Peyer's patch (tissue), 4 donors: ENCODE results near the gene VPS39.

Source experiments
- POLR2A ChIP-seq, 2 donors: fragments of 450-650 bp; IDR thresholded peaks; one replicate each; pipeline ENCODE4 v1.5.1; 2017; ENCODE audit warnings: antibody characterized with exemption in 2 of 2, mild to moderate bottlenecking in 2 of 2, moderate library complexity in 2 of 2
- TF ChIP-seq, protein P1 (sequence below), 6 experiments: fragments of 450-650 bp in 4 of 6; fragments of 200-600 bp in 2 of 6; sonication (generic) in 1 of 6; IDR thresholded peaks; one replicate each; pipeline ENCODE4 v1.5.1; 2017 to 2019; ENCODE audit warnings: antibody characterized with exemption in 6 of 6, mild to moderate bottlenecking in 3 of 6, moderate library complexity in 1 of 6

DNA sequence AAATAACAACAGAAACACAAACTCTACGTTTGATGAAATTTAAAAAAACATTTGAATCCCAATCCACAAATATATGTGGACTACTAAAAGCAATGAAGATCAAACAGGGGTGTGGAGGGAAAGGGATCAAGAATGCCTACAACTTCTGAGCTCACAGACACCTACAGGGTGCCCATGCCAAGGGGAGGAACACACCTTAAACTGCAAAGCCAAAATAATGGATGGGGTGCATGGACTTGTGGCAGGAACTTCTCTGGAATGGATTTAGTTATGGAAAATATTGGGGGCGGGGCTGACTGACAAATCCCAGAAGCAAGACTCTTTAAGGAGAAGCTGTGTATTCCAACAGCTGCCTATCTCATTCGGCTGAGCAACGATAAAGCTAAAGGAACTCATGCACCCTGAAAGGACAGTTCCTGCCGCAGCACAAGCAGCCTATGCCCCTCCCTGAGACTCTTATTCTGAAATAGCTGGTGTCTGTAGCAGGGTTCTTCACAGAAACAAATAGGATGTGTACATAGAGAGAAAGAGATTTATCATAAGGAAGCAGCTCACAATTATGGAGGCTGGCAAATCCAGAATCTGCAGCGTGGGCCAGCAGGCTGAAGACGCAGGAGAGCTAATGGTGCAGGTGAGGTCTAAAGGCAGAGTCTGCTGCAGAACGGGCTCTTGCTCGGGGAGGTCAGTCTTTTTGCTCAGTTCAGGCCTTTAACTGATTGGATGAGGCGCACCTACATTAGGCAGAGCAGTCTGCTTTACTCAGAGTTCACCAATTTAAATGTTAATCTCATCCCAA, 89.3 kb downstream of the VPS39 start:
- TF ChIP-seq, protein P1, sequence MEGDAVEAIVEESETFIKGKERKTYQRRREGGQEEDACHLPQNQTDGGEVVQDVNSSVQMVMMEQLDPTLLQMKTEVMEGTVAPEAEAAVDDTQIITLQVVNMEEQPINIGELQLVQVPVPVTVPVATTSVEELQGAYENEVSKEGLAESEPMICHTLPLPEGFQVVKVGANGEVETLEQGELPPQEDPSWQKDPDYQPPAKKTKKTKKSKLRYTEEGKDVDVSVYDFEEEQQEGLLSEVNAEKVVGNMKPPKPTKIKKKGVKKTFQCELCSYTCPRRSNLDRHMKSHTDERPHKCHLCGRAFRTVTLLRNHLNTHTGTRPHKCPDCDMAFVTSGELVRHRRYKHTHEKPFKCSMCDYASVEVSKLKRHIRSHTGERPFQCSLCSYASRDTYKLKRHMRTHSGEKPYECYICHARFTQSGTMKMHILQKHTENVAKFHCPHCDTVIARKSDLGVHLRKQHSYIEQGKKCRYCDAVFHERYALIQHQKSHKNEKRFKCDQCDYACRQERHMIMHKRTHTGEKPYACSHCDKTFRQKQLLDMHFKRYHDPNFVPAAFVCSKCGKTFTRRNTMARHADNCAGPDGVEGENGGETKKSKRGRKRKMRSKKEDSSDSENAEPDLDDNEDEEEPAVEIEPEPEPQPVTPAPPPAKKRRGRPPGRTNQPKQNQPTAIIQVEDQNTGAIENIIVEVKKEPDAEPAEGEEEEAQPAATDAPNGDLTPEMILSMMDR (IDR thresholded peaks at IDR 0.05): no peak
- TF ChIP-seq POLR2A (IDR thresholded peaks at IDR 0.05): no peak
